Pancreas (tissue), 10 donors: Measurements from ENCODE around the gene PAGE4. TPM values are rescaled to one million over a fixed set of nuclear protein-coding genes. Genes with fewer than 3 reads are reported as not detected.
A peak's percentile ranks its signal among the peaks of the same experiment; 100 is the strongest.

ENCODE experiments used
- ATAC-seq, 4 donors: fragments of 200-7000 bp; cut with Tn5 transposase; one replicate each; pipeline versions ENCODE4 v1.8.0 to v1.9.1; 2020; ENCODE audit warnings: mild to moderate bottlenecking in 4 of 4, moderate library complexity in 4 of 4
- DNase-seq, 6 donors: peaks; one replicate each; pipeline ENCODE4 v3.0.0-alpha.2; 2020
- FAIRE-seq: peaks from 2 replicates; lab custom pipeline; 2012; peaks lifted over from hg19 to GRCh38; lab: Jason Lieb, UNC
- H3K27ac ChIP-seq, 4 donors: fragments of 200-600 bp; sonication (generic); 1 replicate in 3 of 4; 2 replicates in 1 of 4; pipeline versions ENCODE4 v1.5.0 to v1.8.0; 2020
- H3K27me3 ChIP-seq, 4 donors: fragments of 200-600 bp; one replicate each; pipeline ENCODE4 v1.8.0; 2021
- H3K36me3 ChIP-seq, 3 donors: fragments of 200-600 bp; sonication (generic) in 1 of 3; one replicate each; pipeline versions ENCODE4 v1.5.0 to v1.8.0; 2020 to 2021
- H3K4me1 ChIP-seq, 3 donors: fragments of 200-600 bp; one replicate each; pipeline ENCODE4 v1.8.0; 2021
- H3K4me3 ChIP-seq, 4 donors: fragments of 200-600 bp; sonication (generic) in 2 of 4; one replicate each; pipeline versions ENCODE4 v1.5.0 to v1.8.0; 2020 to 2021
- H3K9me3 ChIP-seq, 4 donors: fragments of 200-600 bp; one replicate each; pipeline ENCODE4 v1.8.0; 2021
- CTCF ChIP-seq, 4 donors: fragments of 200-600 bp; sonication (generic) in 3 of 4; IDR thresholded peaks; one replicate each; pipeline versions ENCODE4 v1.5.0 to v1.8.0; 2021; ENCODE audit warnings: antibody characterized with exemption in 4 of 4
- WGBS, 2 donors: extraction: QIAGEN DNeasy Blood & Tissue Kit; methylation state at CpG; one replicate each; pipeline ENCODE4 v1.1.7; 2013; 5-methylcytosine and 5-hydroxymethylcytosine counted together
- intact Hi-C, 3 donors: fragments of 100-400 bp; cut with DNase I; formaldehyde crosslinking; loops; one replicate each; pipeline versions ENCODE4 v1.11.1 to v1.14.2; 2022
- polyA plus RNA-seq, 2 donors: library from polyadenylated mRNA; stranded (reverse); fragments of 200-250 nt; gene quantifications; one replicate each; pipeline ENCODE4 v1.2.3, GENCODE V29; 2013
- total RNA-seq, 6 donors: library from RNA; stranded (reverse); fragmentation: NEBNext Ultra II Directional in 4 of 6; extraction: Animal tissue kit (Norgen Biotek cat#: 25700) in 4 of 6; gene quantifications; one replicate each; pipeline versions ENCODE4 v1.2.1 to v1.2.4, GENCODE V29; 2021 to 2023
- donor health status: healthy with polysubstance abuse.
- donor health status: DM: no; HTN: no; CAD: no; lungs with moderate emphysema.
- donor health status: DM: no; HTN: no; CAD: no.
- donor health status: control.
- donor health status: control.
- donor health status: Bipolar disorder and iron deficiency.
- donor health status: DM: yes; HTN: yes; CAD: no.
- donor health status: DM: no; HTN: no; CAD: no.
- donor health status: DM: no; HTN: no; CAD: no.
- donor health status: DM: yes; HTN: yes; CAD: no.

PAGE4 gene
- total and polyA plus RNA-seq, 8 donors, result not detected

- no peak overlapping the region for H3K27ac ChIP-seq
- TF ChIP-seq CTCF (IDR thresholded peaks at IDR 0.05), result no peak
- DNase-seq, result no peak
- ATAC-seq, result no peak
- 48 to 73% methylated on average over 1 of the region's 1 CpG for WGBS, 2 donors
- peak; percentile 78 for FAIRE-seq
- H3K27me3 ChIP-seq, result peaks cover 0 to 25% (median 0%) of the 10 kb centered on the region in 4 donors
- no peaks in the 10 kb centered on the region for H3K4me1 ChIP-seq
- no peaks in the 10 kb centered on the region for H3K36me3 ChIP-seq
- intact Hi-C loops, result no loop called here
- H3K9me3 ChIP-seq, result no peaks in the 10 kb centered on the region
- no peak overlapping the region for H3K4me3 ChIP-seq
Observed at GRCh38 chrX:49850028-49850427, 20.9 kb downstream of the PAGE4 start.

GRCh38 chrX:49853661-49854060 lies 24.6 kb downstream of the PAGE4 start:
- Histone ChIP-seq H3K4me1 (no peaks in the 10 kb centered on the region), H3K27ac (no peak overlapping the region), H3K36me3 (no peaks in the 10 kb centered on the region), H3K27me3 (peaks cover 0 to 10% (median 0%) of the 10 kb centered on the region in 4 donors), H3K4me3 (no peak overlapping the region), H3K9me3 (no peaks in the 10 kb centered on the region)
- no peak for TF ChIP-seq CTCF (IDR thresholded peaks at IDR 0.05)
- FAIRE-seq (no peak), ATAC-seq (no peak), DNase-seq (no peak)
- WGBS, 2 donors, result 71 to 86% methylated on average over 6 of the region's 6 CpGs
- intact Hi-C loops, result no loop called here

GRCh38 chrX:49856819-49857218 lies 27.7 kb downstream of the PAGE4 start:
- Histone ChIP-seq H3K27ac (no peak overlapping the region), H3K27me3 (peaks cover 0 to 21% (median 0%) of the 10 kb centered on the region in 4 donors), H3K9me3 (no peaks in the 10 kb centered on the region), H3K4me1 (no peaks in the 10 kb centered on the region), H3K4me3 (no peak overlapping the region), H3K36me3 (no peaks in the 10 kb centered on the region)
- ATAC-seq, result no peak
- WGBS, 2 donors, result 66 to 87% methylated on average over 2 of the region's 2 CpGs
- TF ChIP-seq CTCF (IDR thresholded peaks at IDR 0.05), result no peak
- DNase-seq, result no peak
- intact Hi-C loops, result no loop called here
- no peak for FAIRE-seq

- intact Hi-C loops, result no loop called here
- FAIRE-seq, result no peak
- no peaks in the 10 kb centered on the region for H3K9me3 ChIP-seq
- peaks cover 0 to 21% (median 0%) of the 10 kb centered on the region in 4 donors for H3K27me3 ChIP-seq
- no peak overlapping the region for H3K4me3 ChIP-seq
- H3K36me3 ChIP-seq, result no peaks in the 10 kb centered on the region
- 27 to 47% methylated on average over 2 of the region's 2 CpGs for WGBS, 2 donors
- H3K27ac ChIP-seq, result no peak overlapping the region
- no peak for ATAC-seq
- H3K4me1 ChIP-seq, result no peaks in the 10 kb centered on the region
- TF ChIP-seq CTCF (IDR thresholded peaks at IDR 0.05), result no peak
- no peak for DNase-seq
Observed at GRCh38 chrX:49858341-49858740, 29.2 kb downstream of the PAGE4 start.

GRCh38 chrX:49859491-49859890 lies 30.4 kb downstream of the PAGE4 start:
- no peaks in the 10 kb centered on the region for H3K36me3 ChIP-seq
- no peaks in the 10 kb centered on the region for H3K4me1 ChIP-seq
- no peaks in the 10 kb centered on the region for H3K9me3 ChIP-seq
- H3K27ac ChIP-seq, result no peak overlapping the region
- intact Hi-C loops, result no loop called here
- H3K27me3 ChIP-seq, result peaks cover 0 to 10% (median 0%) of the 10 kb centered on the region in 4 donors
- 79 to 84% methylated on average over 1 of the region's 1 CpG for WGBS, 2 donors
- FAIRE-seq, result no peak
- no peak for ATAC-seq
- DNase-seq, result no peak
- H3K4me3 ChIP-seq, result no peak overlapping the region
- TF ChIP-seq CTCF (IDR thresholded peaks at IDR 0.05), result no peak
